Gastroesophageal sphincter (tissue), 4 donors: Measurements from ENCODE around the gene SHC2. TPM values are rescaled to one million over a fixed set of nuclear protein-coding genes. Genes with fewer than 3 reads are reported as not detected.
"Not testable (repeated sequence)": the region's sequence is repeated elsewhere in the genome, so short reads cannot be mapped to it uniquely, and the experiment has no call there.

Experiments
- ATAC-seq: fragments of 150-250 bp; one replicate; pipeline ENCODE4 v1.9.1; 2016; ENCODE audit warnings: mild to moderate bottlenecking, moderate library complexity
- H3K27ac ChIP-seq, 4 donors: fragments of 200-600 bp; sonication (generic) in 3 of 4; 1 replicate in 3 of 4; 2 replicates in 1 of 4; pipeline ENCODE4 v1.5.1; 2016 to 2019
- H3K27me3 ChIP-seq: fragments of 200-600 bp; sonication (generic); one replicate; pipeline ENCODE4 v1.5.1; 2019
- H3K36me3 ChIP-seq, 2 donors: fragments of 200-600 bp; sonication (generic); one replicate each; pipeline ENCODE4 v1.5.1; 2019; ENCODE audit warnings: control low read depth in 1 of 2
- H3K4me1 ChIP-seq, 3 donors: fragments of 200-600 bp; sonication (generic); 1 replicate in 2 of 3; 2 replicates in 1 of 3; pipeline ENCODE4 v1.5.1; 2016 to 2019; ENCODE audit warnings: control low read depth in 2 of 3
- H3K4me3 ChIP-seq, 2 donors: fragments of 200-600 bp; sonication (generic); one replicate each; pipeline ENCODE4 v1.5.1; 2019; ENCODE audit warnings: mild to moderate bottlenecking in 1 of 2, moderate library complexity in 1 of 2
- H3K9me3 ChIP-seq, 3 donors: fragments of 200-600 bp; sonication (generic); one replicate each; pipeline ENCODE4 v1.5.1; 2017 to 2019; ENCODE audit warnings: control low read depth in 2 of 3
- EP300 ChIP-seq: sonication (generic); formaldehyde crosslinking; IDR thresholded peaks from one replicate; pipeline ENCODE4 v1.6.1; 2017; ENCODE audit warnings: antibody characterized with exemption, mild to moderate bottlenecking
- POLR2A ChIP-seq, 2 donors: fragments of 450-650 bp; IDR thresholded peaks; one replicate each; pipeline ENCODE4 v1.6.1; 2017; ENCODE audit warnings: antibody characterized with exemption in 2 of 2, mild to moderate bottlenecking in 2 of 2, moderate library complexity in 1 of 2
- POLR2AphosphoS5 ChIP-seq: sonication (generic); formaldehyde crosslinking; IDR thresholded peaks from one replicate; pipeline ENCODE4 v1.6.1; 2017; ENCODE audit warnings: antibody characterized with exemption
- WGBS, 2 donors: methylation state at CpG; one replicate each; pipeline ENCODE4 v1.1.5; 2018; ENCODE audit warnings: low coverage in 1 of 2; 5-methylcytosine and 5-hydroxymethylcytosine counted together
- total RNA-seq, 4 donors: library from RNA; depleted of rRNA; stranded (reverse); fragments of >200 nt; gene quantifications; one replicate each; pipeline ENCODE4 v1.1.0, GENCODE V29; 2016
- TF ChIP-seq, protein P1 (sequence below), 4 experiments: fragments of 200-600 bp in 2 of 4; fragments of 450-650 bp in 2 of 4; sonication (generic) in 1 of 4; IDR thresholded peaks; one replicate each; pipeline ENCODE4 v1.5.1; 2017 to 2019; ENCODE audit warnings: antibody characterized with exemption in 4 of 4, mild to moderate bottlenecking in 2 of 4, moderate library complexity in 2 of 4

SHC2 gene
- total RNA-seq, 4 donors from 2014 or later, result 14.7 to 24.6 (median 20.4) TPM

- WGBS, 2 donors, result 88% methylated on average over 4 of the region's 15 CpGs; no CpG with 5 or more reads in 1 of the 2 donors
- Histone ChIP-seq H3K36me3 (peaks cover 0 to 39% of the 10 kb centered on the region in 2 donors), H3K4me3 (no peak overlapping the region), H3K27ac (no peak overlapping the region), H3K9me3 (no peaks in the 10 kb centered on the region), H3K4me1 (peaks cover 0 to 14% (median 0%) of the 10 kb centered on the region in 3 donors), H3K27me3 (no peaks in the 10 kb centered on the region)
- no peak for ATAC-seq
- no peak for TF ChIP-seq POLR2A (IDR thresholded peaks at IDR 0.05)
These were observed 36.3 kb downstream of the SHC2 start for GRCh38 chr19:424546-424945.

DNA sequence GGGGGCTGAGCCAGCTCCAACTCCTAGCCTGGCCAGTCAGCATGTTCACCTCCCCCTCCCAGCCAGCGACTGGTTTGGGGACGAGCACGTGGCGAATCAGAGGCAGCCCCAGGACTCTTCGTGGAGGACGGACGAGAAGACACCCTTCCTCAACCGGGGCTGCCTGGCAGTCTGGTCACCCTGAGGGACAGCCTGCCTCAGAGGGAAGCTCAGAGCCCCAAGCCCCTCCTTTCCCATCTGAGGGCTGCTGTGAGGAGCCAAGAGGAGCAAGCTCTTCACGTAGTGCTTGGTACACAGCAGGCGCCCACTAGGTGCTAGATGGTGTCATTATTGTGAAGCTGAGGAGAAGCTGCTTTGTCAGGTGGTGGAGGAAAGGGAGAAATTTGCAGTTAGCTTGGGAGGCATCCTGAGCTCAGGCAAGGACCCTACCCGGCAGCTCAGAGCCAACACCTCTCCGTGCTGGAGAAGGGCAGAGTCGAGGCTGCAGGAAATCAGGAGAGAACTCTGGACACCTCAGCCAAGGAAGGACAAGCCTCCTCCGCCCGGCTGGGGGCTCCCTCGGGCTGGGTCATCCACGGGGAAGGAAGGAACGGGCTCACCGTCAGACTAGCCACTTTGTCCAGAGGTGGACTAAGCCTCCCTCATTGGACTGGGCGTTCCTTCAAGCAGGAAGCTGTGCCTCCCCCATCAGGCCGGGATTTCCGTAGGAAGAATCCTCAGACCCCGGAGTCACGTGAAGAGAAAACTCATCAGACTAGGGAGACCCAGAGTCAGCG lies 37.0 kb downstream of the SHC2 start:
- Histone ChIP-seq H3K9me3 (no peaks in the 10 kb centered on the region), H3K27ac (no peak overlapping the region), H3K36me3 (peaks cover 0 to 36% of the 10 kb centered on the region in 2 donors), H3K27me3 (no peaks in the 10 kb centered on the region), H3K4me3 (no peak overlapping the region), H3K4me1 (peaks cover 0 to 14% (median 0%) of the 10 kb centered on the region in 3 donors)
- TF ChIP-seq POLR2AphosphoS5 (no peak), POLR2A (IDR thresholded peaks at IDR 0.05) (no peak), EP300 (no peak)
- TF ChIP-seq, protein P1, sequence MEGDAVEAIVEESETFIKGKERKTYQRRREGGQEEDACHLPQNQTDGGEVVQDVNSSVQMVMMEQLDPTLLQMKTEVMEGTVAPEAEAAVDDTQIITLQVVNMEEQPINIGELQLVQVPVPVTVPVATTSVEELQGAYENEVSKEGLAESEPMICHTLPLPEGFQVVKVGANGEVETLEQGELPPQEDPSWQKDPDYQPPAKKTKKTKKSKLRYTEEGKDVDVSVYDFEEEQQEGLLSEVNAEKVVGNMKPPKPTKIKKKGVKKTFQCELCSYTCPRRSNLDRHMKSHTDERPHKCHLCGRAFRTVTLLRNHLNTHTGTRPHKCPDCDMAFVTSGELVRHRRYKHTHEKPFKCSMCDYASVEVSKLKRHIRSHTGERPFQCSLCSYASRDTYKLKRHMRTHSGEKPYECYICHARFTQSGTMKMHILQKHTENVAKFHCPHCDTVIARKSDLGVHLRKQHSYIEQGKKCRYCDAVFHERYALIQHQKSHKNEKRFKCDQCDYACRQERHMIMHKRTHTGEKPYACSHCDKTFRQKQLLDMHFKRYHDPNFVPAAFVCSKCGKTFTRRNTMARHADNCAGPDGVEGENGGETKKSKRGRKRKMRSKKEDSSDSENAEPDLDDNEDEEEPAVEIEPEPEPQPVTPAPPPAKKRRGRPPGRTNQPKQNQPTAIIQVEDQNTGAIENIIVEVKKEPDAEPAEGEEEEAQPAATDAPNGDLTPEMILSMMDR (IDR thresholded peaks at IDR 0.05), result no peak
- no peak for ATAC-seq
- WGBS, 2 donors, result 67% methylated on average over 3 of the region's 25 CpGs; no CpG with 5 or more reads in 1 of the 2 donors

DNA sequence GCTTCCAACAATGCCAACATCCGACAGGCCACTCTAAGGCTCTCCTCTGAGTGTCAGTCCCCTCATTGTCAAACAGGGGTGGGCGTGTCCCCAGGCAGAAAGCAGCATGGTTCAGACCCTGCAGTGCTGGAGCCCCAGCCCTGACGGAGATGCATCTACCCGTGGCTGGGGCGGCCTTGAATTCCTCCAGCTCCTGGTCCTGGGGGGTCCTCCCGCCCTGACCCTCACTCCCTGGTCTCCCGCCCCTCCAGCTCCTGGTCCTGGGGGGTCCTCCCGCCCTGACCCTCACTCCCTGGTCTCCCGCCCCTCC lies 38.0 kb downstream of the SHC2 start:
- not testable (repeated sequence) for H3K9me3 ChIP-seq, H3K4me3 ChIP-seq, H3K27me3 ChIP-seq, H3K27ac ChIP-seq, ATAC-seq
- peaks cover 0 to 26% of the 10 kb centered on the region in 2 donors for H3K36me3 ChIP-seq
- 100% methylated on average over 1 of the region's 9 CpGs; no CpG with 5 or more reads in 1 of the 2 donors for WGBS, 2 donors
- peaks cover 0 to 14% (median 0%) of the 10 kb centered on the region in 3 donors for H3K4me1 ChIP-seq

DNA sequence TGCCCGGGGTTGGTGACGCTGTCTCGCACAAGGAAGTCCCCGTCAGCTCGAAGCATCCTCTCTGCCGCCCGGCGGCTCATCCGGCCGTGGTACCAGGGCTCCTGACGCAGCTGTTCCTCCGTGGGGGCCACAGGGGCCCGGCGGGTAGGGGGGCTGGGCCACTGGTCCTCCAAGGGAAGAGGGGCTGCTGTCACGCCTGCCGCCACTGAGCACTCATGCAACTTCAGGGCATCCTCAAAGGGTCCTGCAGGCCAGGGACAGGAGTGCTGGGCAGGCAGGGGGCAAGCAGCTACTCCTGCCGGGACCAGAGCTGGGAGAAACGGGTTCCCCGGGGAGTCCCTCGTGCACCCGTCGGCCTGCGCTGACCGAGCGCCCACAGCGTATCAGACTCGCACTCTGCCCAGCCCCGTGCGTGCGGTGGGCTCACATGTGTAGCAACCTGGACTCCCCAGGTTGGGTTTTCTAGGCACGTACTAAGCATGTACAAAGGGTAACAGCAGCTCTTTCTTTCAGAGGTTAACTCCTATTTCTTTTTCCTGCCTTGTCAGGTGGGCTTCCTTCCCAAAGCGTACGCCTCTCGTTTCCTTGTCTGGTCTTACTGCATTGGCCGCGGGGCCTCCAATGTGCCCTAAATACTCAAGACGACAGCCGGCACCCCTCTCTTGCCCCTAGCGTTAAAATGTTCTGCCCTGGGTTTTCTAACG lies 38.5 kb downstream of the SHC2 start:
- TF ChIP-seq POLR2A (IDR thresholded peaks at IDR 0.05) (no peak), EP300 (no peak), POLR2AphosphoS5 (no peak)
- TF ChIP-seq, protein P1 (IDR thresholded peaks at IDR 0.05), result no peak
- no peak overlapping the region for H3K4me3 ChIP-seq
- H3K27ac ChIP-seq, result no peak overlapping the region
- peaks cover 0 to 13% (median 0%) of the 10 kb centered on the region in 3 donors for H3K4me1 ChIP-seq
- peaks cover 0 to 25% of the 10 kb centered on the region in 2 donors for H3K36me3 ChIP-seq
- ATAC-seq, result no peak
- no peaks in the 10 kb centered on the region for H3K27me3 ChIP-seq
- H3K9me3 ChIP-seq, result no peaks in the 10 kb centered on the region
- WGBS, 2 donors, result 92% methylated on average over 13 of the region's 40 CpGs; no CpG with 5 or more reads in 1 of the 2 donors

GRCh38 chr19:419721-420515 lies 40.9 kb downstream of the SHC2 start:
- H3K27me3 ChIP-seq, result no peaks in the 10 kb centered on the region
- no peak for ATAC-seq
- WGBS, 2 donors, result 77 to 89% methylated on average over 8 to 10 of the region's 31 CpGs
- TF ChIP-seq, protein P1 (IDR thresholded peaks at IDR 0.05), result no peak
- TF ChIP-seq POLR2A (IDR thresholded peaks at IDR 0.05) (no peak), EP300 (no peak), POLR2AphosphoS5 (no peak)
- H3K27ac ChIP-seq, result no peak overlapping the region
- peaks cover 0 to 8% (median 0%) of the 10 kb centered on the region in 3 donors for H3K4me1 ChIP-seq
- H3K9me3 ChIP-seq, result no peaks in the 10 kb centered on the region
- peaks cover 0 to 25% of the 10 kb centered on the region in 2 donors for H3K36me3 ChIP-seq
- H3K4me3 ChIP-seq, result no peak overlapping the region
